Lung microvascular endothelial cell (primary cell): ENCODE measurements around the gene GNPTG. TPM values are rescaled to one million over a fixed set of nuclear protein-coding genes. Genes with fewer than 3 reads are reported as not detected.

ENCODE experiments used
- DNase-seq, 2 donors: peaks; one replicate each; pipeline versions ENCODE4 v3.0.0 to v3.0.0-alpha.2; 2010; ENCODE audit warnings: low read depth in 2 of 2
- total RNA-seq: library from RNA; depleted of rRNA; stranded (reverse); fragments of >200 nt; gene quantifications from 2 replicates; pipeline ENCODE4 v1.2.1, GENCODE V29; 2014

GNPTG gene
- total RNA-seq, 1 donor from 2014 or later: 31.7 TPM

- no peak for DNase-seq
Measured at GRCh38 chr16:1333854-1334700, 17.7 kb upstream of the GNPTG start.

DNA sequence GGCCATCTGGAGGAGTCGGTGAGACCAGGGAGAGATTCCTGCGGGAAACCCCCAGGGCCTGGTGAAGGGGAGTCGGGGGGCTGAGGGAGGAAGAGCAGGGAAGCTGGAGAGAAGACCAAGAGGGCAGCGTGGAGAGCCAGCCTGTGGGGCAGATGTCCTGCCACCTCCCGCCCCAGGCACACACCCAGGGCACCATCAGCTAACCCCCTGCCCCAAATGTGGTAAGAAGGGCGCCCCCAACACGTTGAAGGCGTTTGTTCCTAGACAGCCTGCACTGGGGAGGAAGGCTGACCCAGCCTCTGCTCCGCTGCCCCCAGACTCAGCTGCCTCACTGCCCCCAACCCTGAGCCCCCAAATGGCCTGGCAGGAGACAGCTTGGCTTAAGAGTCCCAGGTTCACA is 17.0 kb upstream of the GNPTG start:
- no peak for DNase-seq

DNA sequence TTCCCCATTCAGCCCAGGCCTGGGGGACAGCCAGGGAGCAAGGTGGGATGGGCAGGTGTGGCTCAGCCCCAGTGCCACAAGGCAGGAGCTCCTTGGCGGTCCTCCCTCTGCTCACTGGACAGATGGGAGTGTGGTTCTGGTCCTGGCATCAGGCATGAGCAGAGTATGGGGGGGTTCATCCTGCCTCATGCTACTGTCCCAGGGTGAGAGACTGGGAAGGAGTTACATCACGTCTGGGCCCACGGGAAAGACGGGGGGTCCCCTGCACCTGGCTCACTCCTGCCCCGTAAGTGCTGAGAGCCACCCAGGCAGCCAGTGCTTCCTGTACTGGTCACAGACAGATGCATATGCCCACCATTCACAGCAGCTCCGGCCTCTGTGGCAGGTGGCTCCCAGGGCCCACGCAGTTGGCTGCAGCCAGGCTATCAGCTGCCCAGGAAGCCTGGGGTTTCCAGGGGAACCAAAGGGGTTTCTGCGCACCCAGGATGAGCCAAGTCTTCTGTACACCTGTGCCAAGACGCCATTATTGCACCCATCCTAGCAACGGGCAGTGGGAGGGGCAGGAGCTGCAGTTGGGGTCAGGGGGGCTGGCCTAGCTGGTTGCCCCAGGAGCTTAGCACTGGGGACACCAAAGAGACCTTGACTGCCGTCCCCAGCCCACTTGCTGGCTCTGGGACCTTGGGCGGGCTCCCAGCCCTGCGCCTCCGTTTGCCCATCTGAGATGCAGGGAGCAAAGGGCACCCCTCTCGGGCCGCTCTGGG is 16.3 kb upstream of the GNPTG start:
- no peak for DNase-seq

DNA sequence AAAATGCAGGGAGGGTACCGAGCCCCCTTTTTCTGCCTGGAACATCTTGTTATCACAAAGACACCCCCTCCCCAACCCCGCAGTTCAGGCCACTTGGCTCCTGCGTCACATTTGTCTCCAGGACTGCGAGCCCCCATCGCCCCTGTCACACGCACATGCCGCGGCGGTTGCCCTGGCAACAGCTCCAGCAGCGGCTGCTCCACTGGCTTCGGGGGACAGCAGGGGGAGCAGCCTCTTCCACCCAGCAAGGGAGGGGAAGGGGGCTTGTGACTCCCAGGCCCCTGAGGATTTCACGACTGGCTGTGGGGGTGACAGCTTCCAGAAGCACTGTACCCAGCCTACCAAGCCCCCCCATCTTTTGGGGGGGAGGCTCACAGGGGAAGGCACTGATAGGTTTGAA is 15.7 kb upstream of the GNPTG start:
- DNase-seq: no peak

GRCh38 chr16:1336619-1337018 is 15.1 kb upstream of the GNPTG start:
- no peak for DNase-seq

DNA sequence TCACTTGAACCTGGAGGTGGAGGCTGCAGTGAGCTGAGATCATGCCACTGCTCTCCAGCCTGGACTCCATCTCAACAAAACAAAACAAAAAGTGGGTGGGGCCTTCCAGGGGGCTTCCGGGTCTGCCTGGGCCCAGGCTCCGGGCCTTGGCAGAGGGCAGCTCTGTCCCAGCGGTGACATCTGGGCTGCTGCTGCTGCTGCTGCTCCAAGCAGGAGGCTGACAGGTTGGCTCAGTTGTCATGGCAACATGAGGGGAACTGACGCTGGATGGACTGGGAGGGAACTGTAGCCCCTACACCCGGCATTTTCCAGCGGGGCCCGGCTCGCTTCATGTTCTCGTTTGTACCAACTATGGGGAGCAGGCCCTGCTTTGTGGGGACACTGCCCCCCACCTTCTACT is 14.2 kb upstream of the GNPTG start:
- DNase-seq: peak in 1 of 2 donors; percentile 20

- DNase-seq: peak in 1 of 2 donors; percentile 56
Measured at GRCh38 chr16:1338119-1338730, 13.5 kb upstream of the GNPTG start.

- no peak for DNase-seq
Measured at GRCh38 chr16:1338855-1339675, 12.7 kb upstream of the GNPTG start.

- no peak for DNase-seq
Measured at GRCh38 chr16:1340730-1341494, 10.8 kb upstream of the GNPTG start.

DNA sequence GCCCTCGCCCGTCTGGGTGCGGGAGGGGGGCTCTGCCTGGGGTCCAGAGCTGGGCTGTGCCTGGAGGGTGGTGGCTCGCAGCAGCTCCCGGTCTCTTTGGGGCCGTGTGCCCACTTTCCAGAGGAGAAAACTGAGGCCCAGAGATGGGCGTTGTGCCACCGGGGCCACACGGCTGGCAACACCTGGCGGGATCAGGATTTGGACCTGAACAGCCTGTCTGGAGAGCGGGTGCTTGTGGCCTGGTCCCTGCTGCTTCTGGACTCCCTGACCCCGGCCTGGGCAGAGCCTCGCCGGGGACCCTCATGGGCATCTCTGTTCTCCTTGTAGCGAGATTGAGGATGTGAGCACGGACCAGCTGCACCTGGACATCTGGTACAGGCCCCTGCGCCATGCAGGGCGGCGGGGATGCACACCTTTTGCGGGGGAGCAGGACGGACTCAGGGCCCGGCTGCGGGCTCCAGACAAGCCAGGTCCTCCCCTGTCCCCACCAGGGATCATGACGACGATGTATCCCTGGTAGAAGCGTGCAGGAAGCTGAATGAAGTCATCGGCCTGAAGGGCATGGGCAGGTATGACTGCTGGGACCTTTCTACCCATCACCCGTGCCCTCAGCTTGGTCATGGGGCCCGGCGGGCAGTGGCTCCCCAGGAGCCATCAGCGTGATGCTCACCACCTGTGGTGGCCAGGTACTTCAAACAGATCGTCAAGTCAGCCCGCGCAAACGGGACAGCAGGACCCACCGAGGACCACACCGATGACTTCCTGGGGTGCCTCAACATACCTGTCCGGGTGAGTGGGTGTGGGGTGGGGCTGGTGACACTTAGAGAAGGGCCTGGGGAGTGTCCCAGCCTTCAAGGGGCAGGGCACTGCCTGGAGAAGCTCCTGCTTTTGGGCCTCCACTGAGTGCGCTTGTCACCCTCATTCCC is 10.0 kb upstream of the GNPTG start:
- no peak for DNase-seq

DNA sequence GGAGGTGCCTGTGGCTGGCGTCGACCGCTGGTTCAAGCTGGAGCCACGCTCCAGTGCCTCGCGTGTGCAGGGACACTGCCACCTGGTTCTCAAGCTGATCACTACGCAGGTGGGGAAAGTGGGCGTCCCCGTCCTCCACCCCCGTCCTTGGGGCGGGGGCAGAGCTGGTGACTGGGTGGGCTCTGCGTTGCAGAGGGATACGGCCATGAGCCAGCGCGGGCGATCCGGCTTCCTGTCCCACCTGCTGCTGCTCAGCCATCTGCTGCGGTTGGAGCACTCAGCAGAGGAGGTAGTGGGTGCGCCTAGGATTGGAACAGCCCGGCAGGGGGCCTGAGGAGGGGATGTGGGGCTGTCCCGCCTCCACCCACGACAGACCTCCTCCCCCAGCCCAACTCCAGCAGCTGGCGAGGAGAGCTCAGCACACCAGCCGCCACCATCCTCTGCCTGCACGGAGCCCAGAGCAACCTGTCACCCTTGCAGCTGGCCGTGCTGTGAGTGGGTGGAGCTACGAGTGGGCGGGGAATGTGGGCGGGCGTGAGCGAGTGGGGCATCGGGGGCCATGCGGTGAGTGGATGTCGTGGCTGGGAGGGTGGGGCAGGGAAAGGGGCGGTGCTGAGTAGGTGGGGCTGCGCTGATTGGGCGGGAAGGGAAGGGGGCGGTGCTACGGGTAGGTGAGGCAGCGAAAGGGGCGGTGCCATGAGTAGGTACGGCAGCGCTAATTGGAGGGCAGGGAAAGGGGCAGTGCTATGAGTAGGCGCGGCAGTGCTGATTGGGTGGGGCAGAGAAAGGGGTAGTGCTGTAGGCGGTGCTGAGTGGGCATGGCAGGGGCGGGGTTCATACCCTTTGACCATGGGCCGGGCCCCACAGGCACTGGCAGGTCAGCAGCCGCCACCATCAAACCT is 9.0 kb upstream of the GNPTG start:
- DNase-seq: peak; percentile 89 to 96

DNA sequence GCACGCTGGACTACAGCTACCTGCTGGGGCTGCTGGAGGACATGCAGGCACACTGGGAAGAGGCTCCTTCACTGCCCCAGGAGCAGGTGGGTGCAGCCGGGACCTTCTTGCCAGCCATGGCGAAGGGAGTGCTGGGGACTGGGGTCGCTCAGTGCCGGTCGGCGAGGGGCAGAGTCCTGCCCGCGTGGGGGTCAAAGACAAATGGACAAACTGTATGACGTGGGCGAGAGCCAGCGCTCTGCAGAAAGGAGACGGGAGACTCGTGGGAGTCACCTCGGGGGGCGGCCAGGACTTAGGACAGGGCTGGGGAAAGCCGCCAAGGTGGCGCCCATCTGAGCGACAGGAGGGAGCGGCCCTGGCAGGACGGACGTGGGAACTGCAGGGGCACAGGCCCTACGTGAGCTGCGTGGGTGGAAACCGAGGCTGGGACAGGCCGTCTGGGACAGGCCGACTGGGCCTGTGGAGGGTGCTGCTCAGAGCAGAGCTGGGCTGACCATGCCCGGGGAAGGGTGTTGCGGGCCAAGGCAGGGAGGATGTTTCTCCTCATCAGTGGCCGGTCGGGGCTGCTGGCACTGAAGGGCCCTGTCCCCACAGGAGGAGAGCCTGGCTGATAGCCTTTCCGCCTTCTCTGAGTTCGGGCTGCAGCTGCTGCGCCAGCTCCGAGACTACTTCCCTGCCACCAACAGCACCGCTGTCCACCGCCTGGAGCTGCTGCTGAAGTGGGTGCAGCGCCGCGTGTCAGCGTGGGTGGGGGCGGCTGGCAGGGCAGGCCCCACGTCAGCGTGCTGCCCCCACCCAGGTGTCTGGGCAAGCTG is 8.1 kb upstream of the GNPTG start:
- DNase-seq: no peak

DNA sequence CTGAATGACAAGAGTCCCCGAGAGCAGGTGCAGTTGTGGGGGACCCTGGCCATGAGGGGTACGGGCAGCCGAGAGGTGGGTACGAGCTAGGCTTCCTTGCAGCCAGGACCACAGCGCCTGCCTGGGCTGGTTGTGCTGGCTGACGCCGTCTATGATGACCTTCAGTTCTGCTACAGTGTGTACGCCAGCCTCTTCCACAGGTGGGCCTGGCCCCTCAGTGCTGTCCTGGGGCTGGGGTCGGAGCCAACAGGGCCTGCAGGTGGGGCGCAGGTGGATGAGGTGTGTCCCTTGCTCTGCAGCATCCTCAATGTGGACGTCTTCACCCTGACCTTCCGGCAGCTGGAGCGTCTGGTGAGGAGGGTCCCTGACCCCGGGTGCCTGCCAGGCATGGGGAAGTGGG is 7.2 kb upstream of the GNPTG start:
- no peak for DNase-seq

GRCh38 chr16:1345087-1345486 is 6.6 kb upstream of the GNPTG start:
- no peak for DNase-seq

DNA sequence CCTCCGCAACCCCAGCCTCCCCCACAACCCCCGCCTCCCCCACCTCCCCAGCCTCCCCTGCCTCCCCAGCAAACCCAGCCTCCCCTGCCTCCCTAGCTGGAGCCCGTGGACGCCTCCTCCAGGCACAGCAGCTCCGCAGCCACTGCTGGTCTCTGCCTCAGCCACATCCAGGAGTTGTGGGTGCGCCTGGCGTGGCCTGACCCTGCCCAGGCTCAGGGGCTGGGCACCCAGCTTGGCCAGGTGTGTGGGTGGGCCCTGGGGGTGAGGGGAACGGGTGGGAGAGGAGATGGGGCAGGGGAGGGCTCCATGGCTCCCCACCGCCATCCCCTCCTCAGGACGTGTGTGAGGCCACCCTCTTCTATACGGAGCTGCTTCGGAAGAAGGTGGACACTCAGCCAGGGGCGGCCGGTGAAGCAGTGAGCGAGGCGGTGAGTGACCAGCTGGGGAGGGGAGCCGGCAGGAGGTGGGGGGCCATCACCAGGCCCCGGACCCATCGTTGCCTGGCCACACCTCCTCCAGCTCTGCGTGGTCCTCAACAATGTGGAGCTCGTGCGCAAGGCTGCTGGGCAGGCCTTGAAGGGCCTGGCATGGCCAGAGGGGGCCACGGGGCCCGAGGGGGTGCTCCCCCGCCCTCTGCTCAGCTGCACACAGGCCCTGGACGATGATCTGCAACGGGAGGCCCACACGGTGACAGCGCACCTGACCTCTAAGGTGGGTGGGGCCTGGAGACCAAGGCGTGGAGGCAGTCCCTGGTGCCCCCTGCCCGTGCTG is 5.9 kb upstream of the GNPTG start:
- DNase-seq: no peak

GRCh38 chr16:1346422-1347285 is 5.1 kb upstream of the GNPTG start:
- no peak for DNase-seq
